HAP-1 (cell line): ENCODE data around the gene VCL.
"Not testable (repeated sequence)": the region's sequence is repeated elsewhere in the genome, so short reads cannot be mapped to it uniquely, and the experiment has no call there.

Source experiments
- DNase-seq, 2 experiments: peaks; one replicate each; pipeline ENCODE4 v3.0.0-alpha.2; 2016 to 2020; ENCODE audit warnings: low spot score in 2 of 2
- H3K27me3 ChIP-seq: fragments of 250-450 bp; sonication (Bioruptor Pico); 2 replicates; pipeline ENCODE4 v1.5.1; 2020; ENCODE audit warnings: low read depth, mild to moderate bottlenecking, moderate library complexity
- H3K36me3 ChIP-seq: fragments of 250-450 bp; sonication (Bioruptor Pico); replicated peaks from 2 replicates; pipeline ENCODE4 v1.5.1; 2020; ENCODE audit warnings: mild to moderate bottlenecking
- H3K4me1 ChIP-seq: fragments of 250-450 bp; sonication (Bioruptor Pico); 2 replicates; pipeline ENCODE4 v1.5.1; 2020; ENCODE audit warnings: mild to moderate bottlenecking
- H3K4me3 ChIP-seq: fragments of 250-450 bp; sonication (Bioruptor Pico); 2 replicates; pipeline ENCODE4 v1.5.1; 2020; ENCODE audit warnings: mild to moderate bottlenecking, moderate library complexity
- H3K9me3 ChIP-seq: fragments of 250-450 bp; sonication (Bioruptor Pico); 2 replicates; pipeline ENCODE4 v1.5.1; 2020; ENCODE audit warnings: mild to moderate bottlenecking, moderate library complexity
- in situ Hi-C: fragments of 300-500 bp; cut with MboI; formaldehyde crosslinking; loops from 3 replicates; pipeline ENCODE4 v1.14.3; 2020; ENCODE audit warnings: low sequenced_read_pairs, inconsistent platforms, mixed read lengths

VCL gene

DNA sequence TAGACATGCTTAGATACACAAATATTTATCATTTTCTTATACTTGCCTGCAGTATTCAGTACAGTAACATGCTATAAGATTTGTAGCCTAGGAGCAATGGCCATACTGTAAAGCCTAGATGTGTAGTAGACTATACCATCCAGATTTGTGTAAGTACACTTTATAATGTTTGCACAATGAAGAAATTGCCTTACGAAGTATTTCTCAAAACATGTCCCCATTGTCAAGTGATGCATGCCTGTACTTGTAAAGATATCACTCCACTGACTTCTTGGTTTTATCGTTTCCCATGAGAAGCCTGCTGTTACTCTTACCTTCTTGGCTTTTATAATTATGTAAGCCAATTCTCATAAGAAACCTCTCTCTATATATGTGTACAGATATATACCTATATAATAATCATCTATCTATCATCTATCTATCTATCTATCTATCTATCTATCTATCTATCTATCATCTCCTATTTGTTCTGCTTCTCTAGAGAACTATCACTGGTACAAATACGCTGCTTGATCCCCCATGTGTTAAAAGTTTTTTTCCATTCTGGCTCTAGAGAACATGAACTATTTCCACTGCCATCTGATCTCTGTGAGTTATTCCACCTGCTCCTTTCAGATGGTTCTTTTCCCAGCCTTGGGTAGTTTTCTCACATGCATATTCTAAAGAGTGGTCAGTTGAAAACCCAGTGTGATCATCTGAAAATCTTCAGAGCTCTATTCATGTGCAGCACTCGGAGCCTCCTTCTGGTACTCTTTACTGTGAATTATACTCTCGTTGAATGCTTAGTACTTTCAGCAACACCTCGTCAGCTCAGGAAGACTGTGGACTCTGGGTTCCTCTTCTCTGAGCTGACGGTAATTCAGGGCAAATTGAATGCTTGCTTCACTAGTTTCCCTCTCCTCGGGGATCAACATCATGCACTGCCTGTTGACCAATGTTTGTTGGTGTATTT, 14.5 kb upstream of the VCL start:
- in situ Hi-C loops, result no loop called here
- Histone ChIP-seq H3K36me3 (no peaks in the 10 kb centered on the region), H3K4me3 (no peak overlapping the region), H3K27me3 (no peaks in the 10 kb centered on the region), H3K9me3 (no peaks in the 10 kb centered on the region), H3K4me1 (peaks cover 15% of the 10 kb centered on the region)
- DNase-seq, result no peak

DNA sequence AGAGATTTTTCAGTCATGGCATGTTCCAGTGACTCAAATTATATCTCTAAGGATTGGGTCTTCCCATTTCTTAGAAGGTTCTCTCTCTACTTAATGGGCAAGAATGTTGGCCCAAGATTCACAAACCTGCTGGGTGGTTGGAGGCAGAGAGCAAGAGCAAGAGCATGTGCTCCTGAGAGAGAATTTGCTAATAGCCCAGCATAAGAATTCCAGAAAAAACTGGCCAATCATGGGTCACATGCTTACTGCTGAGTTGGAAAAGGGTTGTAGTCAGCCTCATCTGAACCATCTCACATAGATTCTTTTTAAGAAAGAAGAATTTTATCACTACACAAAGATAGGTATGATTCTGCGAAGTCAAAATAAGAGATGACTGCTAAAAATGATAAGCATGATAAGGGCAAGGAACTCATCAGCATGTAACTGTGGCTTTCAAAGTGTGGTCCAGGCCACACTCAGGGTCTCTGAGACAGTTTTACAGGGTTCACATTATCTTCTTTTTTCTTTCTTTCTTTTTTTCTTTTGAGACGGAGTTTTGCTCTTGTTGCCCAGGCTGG, 8.2 kb upstream of the VCL start:
- H3K4me1 ChIP-seq, result no peaks in the 10 kb centered on the region
- H3K9me3 ChIP-seq, result no peaks in the 10 kb centered on the region
- no peaks in the 10 kb centered on the region for H3K36me3 ChIP-seq
- DNase-seq, result no peak
- no peak overlapping the region for H3K4me3 ChIP-seq
- H3K27me3 ChIP-seq, result no peaks in the 10 kb centered on the region
- in situ Hi-C loops, result no loop called here

DNA sequence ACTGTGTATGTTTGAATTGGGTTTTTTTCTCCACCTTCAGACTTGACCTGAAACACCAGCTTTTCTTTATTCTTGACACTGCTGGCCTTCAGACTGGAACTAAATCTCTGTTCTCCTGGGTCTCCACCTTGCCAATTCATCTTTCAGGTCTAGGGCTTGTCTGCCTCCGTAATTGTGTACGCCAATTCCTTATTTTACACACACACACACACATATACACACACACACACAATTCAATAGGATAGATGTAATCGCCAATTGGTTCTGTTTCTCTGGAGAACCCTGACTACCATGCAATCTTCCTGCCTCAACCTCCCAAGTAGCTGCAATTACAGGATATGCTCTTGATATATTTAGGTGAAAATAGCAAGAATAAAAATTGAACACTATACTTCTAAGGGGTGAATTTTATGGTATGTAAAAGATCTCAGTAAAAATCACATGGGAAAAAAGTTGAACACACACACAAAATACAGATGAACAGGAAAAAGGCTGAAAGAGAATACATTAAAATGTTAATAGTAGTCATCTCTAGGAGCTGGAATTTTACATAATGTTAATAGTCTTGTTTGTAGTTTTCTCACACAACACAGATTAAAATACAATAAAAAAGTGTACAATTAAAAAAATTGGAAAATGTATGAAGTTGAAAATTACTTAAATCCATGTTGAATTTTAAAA, 6.6 kb upstream of the VCL start:
- H3K4me1 ChIP-seq, result peaks cover 7% of the 10 kb centered on the region
- no peak overlapping the region for H3K4me3 ChIP-seq
- H3K36me3 ChIP-seq, result no peaks in the 10 kb centered on the region
- no peaks in the 10 kb centered on the region for H3K9me3 ChIP-seq
- H3K27me3 ChIP-seq, result no peaks in the 10 kb centered on the region
- DNase-seq, result no peak
- in situ Hi-C loops, result no loop called here

DNA sequence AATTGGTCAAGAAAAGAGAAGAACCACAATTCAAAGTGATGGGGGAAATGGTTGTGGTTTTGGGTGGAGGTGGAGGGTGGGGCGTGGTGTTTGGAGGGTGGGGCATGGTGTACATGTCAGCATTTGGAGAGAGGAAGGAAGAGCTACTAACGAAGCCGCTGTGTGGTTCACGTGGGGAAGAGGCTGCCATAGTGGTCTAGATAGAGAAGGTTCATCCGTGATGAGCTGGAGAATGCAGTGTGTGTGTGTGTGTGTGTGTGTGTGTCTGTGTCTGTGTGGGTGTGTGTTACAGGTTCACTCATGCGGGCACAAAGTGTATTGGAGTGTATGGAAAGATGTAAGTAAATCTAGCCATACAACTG, 6.1 kb upstream of the VCL start:
- Histone ChIP-seq H3K4me3 (no peak overlapping the region), H3K4me1 (peaks cover 7% of the 10 kb centered on the region), H3K9me3 (no peaks in the 10 kb centered on the region), H3K27me3 (no peaks in the 10 kb centered on the region), H3K36me3 (no peaks in the 10 kb centered on the region)
- in situ Hi-C loops, result no loop called here
- DNase-seq, result peak in 1 of 2 experiments; percentile 1

DNA sequence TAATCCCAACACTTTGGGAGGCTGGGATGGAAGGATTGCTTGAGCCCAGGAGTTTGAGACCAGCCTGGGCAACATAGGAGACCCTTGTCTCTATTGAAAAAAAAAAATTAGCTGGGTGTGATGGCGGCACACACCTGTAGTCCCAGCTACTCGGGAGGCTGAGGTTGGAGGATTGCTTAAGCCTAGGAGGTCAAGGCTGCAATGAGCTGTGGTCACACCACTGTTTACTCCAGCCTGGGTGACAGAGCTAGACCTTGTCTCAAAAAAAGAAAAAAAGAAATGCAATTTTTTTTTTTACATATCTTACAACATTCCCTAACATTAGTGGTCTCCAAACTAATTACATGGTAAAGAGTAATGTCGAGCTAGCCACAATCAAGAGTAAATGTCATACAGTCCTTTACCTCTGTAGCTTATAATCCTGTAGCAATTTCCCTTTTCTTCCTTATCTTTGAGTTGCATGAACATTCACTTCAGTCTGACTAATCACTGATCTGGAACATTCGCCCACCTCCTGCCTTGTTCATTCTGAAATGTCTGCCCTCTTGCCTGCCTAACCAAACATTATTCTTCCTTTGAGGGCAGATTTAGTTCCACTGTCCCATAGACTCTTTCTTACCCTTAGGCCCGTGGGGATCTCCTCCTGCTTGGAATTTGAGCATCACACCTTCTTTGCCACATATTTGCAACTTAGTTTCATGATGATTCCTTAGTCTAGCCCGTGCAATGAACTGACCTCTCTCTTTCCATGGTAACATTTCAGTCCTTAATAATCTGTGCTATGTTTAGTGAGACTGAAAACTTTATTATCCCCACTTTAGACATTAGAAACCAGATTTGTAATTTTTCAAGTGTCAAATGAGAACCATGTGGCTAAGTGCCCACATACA, 4.8 kb upstream of the VCL start:
- H3K4me1 ChIP-seq, result peaks cover 12% of the 10 kb centered on the region
- no peaks in the 10 kb centered on the region for H3K9me3 ChIP-seq
- H3K4me3 ChIP-seq, result no peak overlapping the region
- no peaks in the 10 kb centered on the region for H3K27me3 ChIP-seq
- in situ Hi-C loops, result no loop called here
- peak in 1 of 2 experiments; percentile 2 for DNase-seq
- H3K36me3 ChIP-seq, result peaks cover 2% of the 10 kb centered on the region; the same call in 1 of the 2 replicates

DNA sequence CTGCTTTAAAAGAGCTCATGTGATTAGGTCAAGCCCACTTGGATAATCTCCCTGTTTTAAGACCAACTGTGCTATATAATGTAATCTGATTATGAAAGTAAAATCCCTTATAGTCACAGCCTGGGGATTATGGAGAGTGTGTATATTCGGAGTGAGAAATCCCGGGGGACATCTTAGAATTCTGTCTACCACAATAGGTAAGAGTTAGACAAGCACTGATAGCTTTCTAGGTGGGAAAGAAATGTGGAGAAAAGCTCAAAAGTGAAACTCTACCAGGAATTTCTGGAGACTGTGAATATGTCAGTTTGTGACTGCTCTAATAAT, 2.9 kb upstream of the VCL start:
- DNase-seq, result peak; percentile 28 to 72
- peaks cover 3% of the 10 kb centered on the region; the same call in 1 of the 2 replicates for H3K36me3 ChIP-seq
- H3K4me1 ChIP-seq, result peaks cover 12% of the 10 kb centered on the region
- no peaks in the 10 kb centered on the region for H3K9me3 ChIP-seq
- H3K4me3 ChIP-seq, result no peak overlapping the region
- H3K27me3 ChIP-seq, result no peaks in the 10 kb centered on the region
- in situ Hi-C loops, result no loop called here

DNA sequence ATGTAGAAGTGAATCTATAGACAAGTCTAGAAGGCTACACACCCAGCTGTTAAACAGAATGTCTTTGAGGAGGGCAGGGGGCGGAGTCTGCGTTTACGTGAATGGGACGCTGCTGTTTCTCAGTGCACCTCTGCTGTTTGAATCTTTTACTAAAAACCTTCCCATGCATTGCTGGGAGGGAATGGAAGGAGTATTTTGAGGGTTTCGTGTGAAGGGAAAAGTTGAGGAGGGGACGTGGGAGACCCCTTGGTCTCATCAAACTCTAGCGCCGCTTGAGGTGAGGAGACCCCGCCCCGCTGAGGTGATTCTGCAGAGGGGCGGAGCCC, 492 bp upstream of the VCL start:
- no peak for DNase-seq
- no peaks in the 10 kb centered on the region for H3K27me3 ChIP-seq
- peaks cover 32% of the 10 kb centered on the region for H3K4me1 ChIP-seq
- H3K36me3 ChIP-seq, result peaks cover 18% of the 10 kb centered on the region
- in situ Hi-C loops, result no loop called here
- no peaks in the 10 kb centered on the region for H3K9me3 ChIP-seq
- H3K4me3 ChIP-seq, result peak overlapping the region; percentile 93

DNA sequence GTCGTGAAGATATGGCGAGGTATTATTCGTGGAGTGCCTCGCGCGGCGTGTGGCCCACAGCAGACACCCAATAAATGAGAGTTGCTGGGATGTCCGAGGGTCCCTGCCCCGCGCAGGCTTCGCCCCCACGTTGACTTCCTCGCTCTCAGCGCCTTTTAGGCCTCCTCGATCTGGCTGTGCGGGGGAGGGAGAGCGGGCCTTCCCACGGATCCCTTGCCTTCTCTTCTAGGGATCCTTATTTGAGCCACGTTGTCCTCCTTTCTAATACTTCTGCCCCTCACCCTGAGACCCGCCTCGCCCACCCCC, 660 bp downstream of the VCL start:
- Histone ChIP-seq H3K4me1 (peaks cover 38% of the 10 kb centered on the region), H3K36me3 (peaks cover 25% of the 10 kb centered on the region), H3K27me3 (no peaks in the 10 kb centered on the region), H3K4me3 (peak overlapping the region; percentile 93), H3K9me3 (no peaks in the 10 kb centered on the region)
- in situ Hi-C loops, result no loop called here
- DNase-seq, result peak in 1 of 2 experiments; percentile 45

DNA sequence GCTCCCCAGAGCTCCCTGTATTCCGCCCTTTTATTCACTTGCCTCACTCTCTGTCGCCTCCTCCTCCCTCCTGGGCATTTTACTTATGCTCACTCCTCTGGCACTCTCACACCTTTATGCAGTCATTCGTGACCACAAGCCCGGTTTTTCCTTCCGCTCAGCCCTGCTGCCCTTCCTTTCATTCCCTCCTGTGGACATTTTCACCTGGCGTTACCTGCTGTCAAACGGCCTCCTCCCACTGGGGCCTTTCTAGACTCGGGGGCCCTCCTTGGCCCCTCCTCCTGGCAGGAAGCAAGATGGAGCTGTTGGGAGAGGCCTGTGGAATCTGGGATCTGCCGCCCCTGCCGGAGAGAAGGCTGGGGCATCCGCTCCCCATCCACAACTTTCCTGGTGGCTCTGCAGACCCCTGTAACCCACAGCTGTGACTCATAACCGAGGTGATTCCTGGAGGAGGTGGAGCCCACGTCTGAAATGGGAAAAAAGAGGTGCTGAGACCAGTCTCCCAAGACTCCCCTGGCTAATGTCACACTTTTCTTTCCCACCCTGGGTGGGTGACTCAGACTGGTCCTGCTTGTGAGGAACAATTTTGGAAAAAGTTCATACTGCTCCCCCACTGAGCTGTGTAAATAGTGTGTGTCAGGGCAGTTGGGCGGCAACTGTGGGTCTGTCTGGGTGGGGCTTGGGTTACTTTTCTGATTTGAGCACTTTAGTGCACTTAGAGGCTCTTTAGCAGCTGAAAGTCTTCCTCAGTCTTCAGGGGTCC, 1.2 kb downstream of the VCL start:
- H3K36me3 ChIP-seq, result peaks cover 27% of the 10 kb centered on the region
- no peaks in the 10 kb centered on the region for H3K9me3 ChIP-seq
- in situ Hi-C loops, result no loop called here
- peak overlapping the region; percentile 93 for H3K4me3 ChIP-seq
- H3K4me1 ChIP-seq, result peaks cover 39% of the 10 kb centered on the region
- peak; percentile 61 to 80 for DNase-seq
- H3K27me3 ChIP-seq, result no peaks in the 10 kb centered on the region

DNA sequence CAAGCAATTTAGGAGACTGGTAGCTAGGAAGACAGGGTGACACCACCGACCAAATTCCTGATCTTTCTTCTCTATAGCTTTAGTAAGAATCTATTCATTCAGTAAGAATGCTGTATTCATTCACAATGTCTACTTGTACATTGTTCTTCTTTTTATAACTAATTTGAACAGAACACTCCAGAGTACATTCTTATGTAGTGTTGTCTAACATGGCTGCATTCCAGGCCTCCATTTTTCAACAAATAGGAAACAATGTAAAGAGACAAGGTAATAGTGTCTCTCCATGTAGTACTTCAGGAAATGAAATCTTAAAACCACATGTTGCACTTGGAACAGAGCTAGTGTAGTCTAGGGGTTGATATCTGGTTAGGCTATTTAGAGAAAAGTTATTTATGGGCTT, 1.8 kb downstream of the VCL start:
- H3K4me1 ChIP-seq, result peaks cover 43% of the 10 kb centered on the region
- no peaks in the 10 kb centered on the region for H3K9me3 ChIP-seq
- in situ Hi-C loops, result no loop called here
- H3K27me3 ChIP-seq, result no peaks in the 10 kb centered on the region
- peaks cover 27% of the 10 kb centered on the region for H3K36me3 ChIP-seq
- DNase-seq, result peak; percentile 55 to 79
- H3K4me3 ChIP-seq, result peak overlapping the region; percentile 93

DNA sequence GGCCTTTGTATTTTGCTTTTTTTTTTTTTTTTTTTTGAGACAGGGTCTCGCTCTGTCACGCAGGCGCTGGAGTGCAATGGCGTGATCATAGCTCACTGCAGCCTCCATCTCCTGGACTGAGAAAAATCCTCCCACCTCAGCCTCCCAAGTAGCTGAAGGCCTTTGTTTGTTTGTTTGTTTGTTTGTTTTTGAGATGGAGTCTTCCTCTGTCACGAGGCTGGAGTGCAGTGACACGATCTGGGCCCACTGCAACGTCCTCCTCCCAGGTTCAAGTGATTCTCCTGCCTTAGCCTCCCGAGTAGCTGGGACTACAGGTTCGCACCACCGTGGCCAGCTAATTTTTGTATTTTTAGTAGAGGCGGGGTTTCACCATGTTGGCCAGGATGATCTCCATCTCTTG, 2.3 kb downstream of the VCL start:
- DNase-seq, in situ Hi-C loops, H3K27me3 ChIP-seq, H3K9me3 ChIP-seq: not testable (repeated sequence)
- Histone ChIP-seq H3K4me3 (peak overlapping the region; percentile 5), H3K4me1 (peaks cover 40% of the 10 kb centered on the region), H3K36me3 (peaks cover 30% of the 10 kb centered on the region)

DNA sequence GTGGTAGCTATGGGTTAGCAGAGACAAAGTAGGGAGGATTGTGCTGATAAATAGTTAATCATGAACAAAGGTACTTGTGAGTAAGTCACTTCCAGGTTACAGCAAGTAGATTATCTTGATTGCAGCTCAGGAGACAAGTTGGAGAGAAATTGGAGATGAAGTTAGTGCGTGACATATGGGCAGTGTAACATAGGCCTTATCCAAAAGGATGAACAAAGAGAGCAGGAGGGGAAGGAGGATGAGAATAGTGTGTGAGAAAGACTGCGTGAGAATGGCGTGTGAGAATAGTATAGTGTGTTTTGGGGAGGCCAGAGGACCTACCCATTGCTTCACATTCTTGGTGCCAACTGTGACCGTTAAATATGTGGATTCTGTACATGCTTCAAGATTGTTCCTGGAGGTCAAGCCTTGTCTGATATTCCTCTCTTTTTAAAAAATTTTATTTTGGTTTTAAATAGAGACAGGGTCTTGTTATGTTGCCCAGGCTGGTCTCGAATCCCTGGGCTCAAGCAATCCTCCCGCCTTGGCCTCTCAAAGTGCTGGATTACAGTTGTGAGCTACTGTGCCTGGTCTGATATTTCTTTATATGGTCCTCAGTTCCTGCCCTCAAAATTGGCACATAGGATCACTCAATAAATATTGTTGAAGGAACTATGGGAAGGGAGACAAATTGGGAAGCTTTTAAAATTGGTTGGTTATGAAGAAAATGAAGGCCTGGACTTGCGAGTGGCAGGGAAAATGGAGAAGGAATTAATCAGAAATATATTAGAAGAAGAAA, 3.2 kb downstream of the VCL start:
- no peaks in the 10 kb centered on the region for H3K9me3 ChIP-seq
- H3K27me3 ChIP-seq, result no peaks in the 10 kb centered on the region
- DNase-seq, result no peak
- H3K4me1 ChIP-seq, result peaks cover 38% of the 10 kb centered on the region
- H3K4me3 ChIP-seq, result peak overlapping the region; percentile 5; the same call in 1 of the 2 replicates
- in situ Hi-C loops, result no loop called here
- peaks cover 30% of the 10 kb centered on the region for H3K36me3 ChIP-seq
